ENCODE measurements around the gene CD48. TPM values are rescaled to one million over a fixed set of nuclear protein-coding genes. Genes with fewer than 3 reads are reported as not detected.

The CD48 gene
- polyA plus RNA-seq, 1 donor (not counting 4 experiments of a cell fraction or from before 2014, with no cell fraction given), result 0.07 TPM

- no peak overlapping the region for H2AFZ ChIP-seq (ENCODE audit: control insufficient read depth, low read length)
- H4K20me1 ChIP-seq (ENCODE audit: control insufficient read depth, extremely low read depth, insufficient read depth, low read length), result no peaks in the 10 kb centered on the region
- TF ChIP-seq EZH2 (IDR thresholded peaks at IDR 0.05; ENCODE audit: low read length), result no peak
- TF ChIP-seq, protein P1, sequence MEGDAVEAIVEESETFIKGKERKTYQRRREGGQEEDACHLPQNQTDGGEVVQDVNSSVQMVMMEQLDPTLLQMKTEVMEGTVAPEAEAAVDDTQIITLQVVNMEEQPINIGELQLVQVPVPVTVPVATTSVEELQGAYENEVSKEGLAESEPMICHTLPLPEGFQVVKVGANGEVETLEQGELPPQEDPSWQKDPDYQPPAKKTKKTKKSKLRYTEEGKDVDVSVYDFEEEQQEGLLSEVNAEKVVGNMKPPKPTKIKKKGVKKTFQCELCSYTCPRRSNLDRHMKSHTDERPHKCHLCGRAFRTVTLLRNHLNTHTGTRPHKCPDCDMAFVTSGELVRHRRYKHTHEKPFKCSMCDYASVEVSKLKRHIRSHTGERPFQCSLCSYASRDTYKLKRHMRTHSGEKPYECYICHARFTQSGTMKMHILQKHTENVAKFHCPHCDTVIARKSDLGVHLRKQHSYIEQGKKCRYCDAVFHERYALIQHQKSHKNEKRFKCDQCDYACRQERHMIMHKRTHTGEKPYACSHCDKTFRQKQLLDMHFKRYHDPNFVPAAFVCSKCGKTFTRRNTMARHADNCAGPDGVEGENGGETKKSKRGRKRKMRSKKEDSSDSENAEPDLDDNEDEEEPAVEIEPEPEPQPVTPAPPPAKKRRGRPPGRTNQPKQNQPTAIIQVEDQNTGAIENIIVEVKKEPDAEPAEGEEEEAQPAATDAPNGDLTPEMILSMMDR (optimal IDR thresholded peaks at IDR 0.05 in 1 of 3, IDR thresholded peaks at IDR 0.05 in 1 of 3, conservative IDR thresholded peaks at IDR 0.05 in 1 of 3; ENCODE audit: extremely low read depth in 1 of 3, insufficient read depth in 2 of 3, low read length in 3 of 3), result no peak
- no peaks in the 10 kb centered on the region for H3K9me1 ChIP-seq (ENCODE audit: control insufficient read depth, extremely low read depth, insufficient read depth, low read length)
- H3K36me3 ChIP-seq (ENCODE audit: control insufficient read depth in 2 of 2, extremely low read depth in 1 of 2, insufficient read depth in 2 of 2, low read length in 2 of 2), result no peaks in the 10 kb centered on the region
- FAIRE-seq, result no peak
- no peak overlapping the region for H3K27ac ChIP-seq (ENCODE audit: control insufficient read depth, insufficient read depth, low read length)
- H3K9me3 ChIP-seq (ENCODE audit: control insufficient read depth, low read depth, low read length), result no peaks in the 10 kb centered on the region
- dilution Hi-C loops (cut with MboI; ENCODE audit: extremely low pct_ligation_motif_present, low sequenced_read_pairs), result no loop called here
- no peak overlapping the region for H3K9ac ChIP-seq (ENCODE audit: control insufficient read depth, extremely low read depth, insufficient read depth, low read length)
- H3K79me2 ChIP-seq (ENCODE audit: control insufficient read depth, insufficient read depth, low read length), result no peaks in the 10 kb centered on the region
- no peaks in the 10 kb centered on the region for H3K4me1 ChIP-seq (ENCODE audit: control insufficient read depth, extremely low read depth, insufficient read depth, low read length)
- no peak overlapping the region for H3K4me3 ChIP-seq (ENCODE audit: control insufficient read depth in 2 of 3, extremely low read depth in 1 of 3, insufficient read depth in 2 of 3, low read depth in 1 of 3, low read length in 3 of 3)
- H3K27me3 ChIP-seq (ENCODE audit: control insufficient read depth, extremely low read depth, insufficient read depth, low read length), result peaks cover 4% of the 10 kb centered on the region
- no peak for DNase-seq (ENCODE audit: low read depth, low spot score)
- no peak overlapping the region for H3K4me2 ChIP-seq (ENCODE audit: control insufficient read depth, extremely low read depth, insufficient read depth, low read depth, low read length)
Measured at GRCh38 chr1:160643138-160643537, 68.5 kb downstream of the CD48 start.

DNA sequence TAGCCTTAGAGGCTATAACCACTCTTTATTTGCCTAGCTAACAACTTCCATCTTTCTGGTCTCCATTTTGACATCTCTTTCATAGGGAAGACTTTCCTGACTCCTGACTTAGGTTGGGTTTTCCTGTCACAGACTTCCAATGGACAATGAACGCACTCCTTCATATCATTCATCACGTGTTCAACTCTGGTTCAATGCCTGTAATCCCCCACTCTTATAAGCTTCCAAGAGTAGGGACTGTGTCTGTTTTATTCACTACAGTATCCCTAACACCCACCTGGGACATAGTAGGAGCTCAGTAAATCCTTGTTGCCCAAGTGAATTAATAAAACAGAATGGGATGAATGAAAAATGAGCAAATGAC, 69.4 kb downstream of the CD48 start:
- Histone ChIP-seq H3K9me3 (ENCODE audit: control insufficient read depth, low read depth, low read length) (no peaks in the 10 kb centered on the region), H3K4me3 (ENCODE audit: control insufficient read depth in 2 of 3, extremely low read depth in 1 of 3, insufficient read depth in 2 of 3, low read depth in 1 of 3, low read length in 3 of 3) (no peak overlapping the region), H4K20me1 (ENCODE audit: control insufficient read depth, extremely low read depth, insufficient read depth, low read length) (no peaks in the 10 kb centered on the region), H3K4me2 (ENCODE audit: control insufficient read depth, extremely low read depth, insufficient read depth, low read depth, low read length) (no peak overlapping the region), H3K4me1 (ENCODE audit: control insufficient read depth, extremely low read depth, insufficient read depth, low read length) (no peaks in the 10 kb centered on the region), H3K79me2 (ENCODE audit: control insufficient read depth, insufficient read depth, low read length) (no peaks in the 10 kb centered on the region), H2AFZ (ENCODE audit: control insufficient read depth, low read length) (no peak overlapping the region), H3K36me3 (ENCODE audit: control insufficient read depth in 2 of 2, extremely low read depth in 1 of 2, insufficient read depth in 2 of 2, low read length in 2 of 2) (no peaks in the 10 kb centered on the region), H3K9ac (ENCODE audit: control insufficient read depth, extremely low read depth, insufficient read depth, low read length) (no peak overlapping the region), H3K27ac (ENCODE audit: control insufficient read depth, insufficient read depth, low read length) (no peak overlapping the region), H3K27me3 (ENCODE audit: control insufficient read depth, extremely low read depth, insufficient read depth, low read length) (peaks cover 4% of the 10 kb centered on the region), H3K9me1 (ENCODE audit: control insufficient read depth, extremely low read depth, insufficient read depth, low read length) (no peaks in the 10 kb centered on the region)
- FAIRE-seq (no peak), DNase-seq (ENCODE audit: low read depth, low spot score) (no peak)
- TF ChIP-seq, protein P1 (optimal IDR thresholded peaks at IDR 0.05 in 1 of 3, IDR thresholded peaks at IDR 0.05 in 1 of 3, conservative IDR thresholded peaks at IDR 0.05 in 1 of 3; ENCODE audit: extremely low read depth in 1 of 3, insufficient read depth in 2 of 3, low read length in 3 of 3), result no peak
- no peak for TF ChIP-seq EZH2 (IDR thresholded peaks at IDR 0.05; ENCODE audit: low read length)
- dilution Hi-C loops (cut with MboI; ENCODE audit: extremely low pct_ligation_motif_present, low sequenced_read_pairs), result no loop called here

Measured in keratinocyte (primary cell).